Stimulated activated CD8-positive, alpha-beta memory T cell treated with anti-CD3 and anti-CD28 coated beads, Interleukin-15, amount 100 ng/mL, for 4 hours (primary cell): ENCODE measurements around the gene GRIK2.

ENCODE experiments used
- DNase-seq, 2 donors: peaks; one replicate each; pipeline ENCODE4 v3.0.0-alpha.2; 2020; ENCODE audit warnings: low read depth in 2 of 2

Gene GRIK2

DNA sequence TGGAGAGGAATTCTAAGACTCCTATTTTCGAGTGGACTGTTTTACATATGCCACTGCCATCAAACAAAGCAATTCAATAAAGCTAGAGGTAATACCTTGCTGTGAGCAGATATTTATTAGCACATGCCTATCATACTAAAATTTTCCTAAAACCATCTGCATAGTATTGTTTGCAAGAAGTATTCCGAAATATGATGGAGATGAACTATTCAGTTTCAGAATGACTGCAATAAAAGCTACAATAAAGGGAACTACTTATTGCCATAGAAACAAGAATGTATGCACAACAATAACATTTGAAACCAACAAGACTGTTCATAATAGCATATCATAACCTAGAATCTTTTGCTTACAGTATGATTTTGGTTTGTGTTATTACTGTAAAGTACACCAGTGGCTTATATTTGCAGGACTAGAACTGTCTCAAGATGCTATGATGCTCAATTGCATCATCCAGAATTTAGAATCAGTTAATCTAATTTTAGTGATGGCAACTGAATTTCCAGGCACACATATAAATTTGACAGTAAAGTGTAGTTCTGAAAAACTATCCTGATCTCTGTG lies 144.3 kb downstream of the GRIK2 start:
- no peak for DNase-seq

DNA sequence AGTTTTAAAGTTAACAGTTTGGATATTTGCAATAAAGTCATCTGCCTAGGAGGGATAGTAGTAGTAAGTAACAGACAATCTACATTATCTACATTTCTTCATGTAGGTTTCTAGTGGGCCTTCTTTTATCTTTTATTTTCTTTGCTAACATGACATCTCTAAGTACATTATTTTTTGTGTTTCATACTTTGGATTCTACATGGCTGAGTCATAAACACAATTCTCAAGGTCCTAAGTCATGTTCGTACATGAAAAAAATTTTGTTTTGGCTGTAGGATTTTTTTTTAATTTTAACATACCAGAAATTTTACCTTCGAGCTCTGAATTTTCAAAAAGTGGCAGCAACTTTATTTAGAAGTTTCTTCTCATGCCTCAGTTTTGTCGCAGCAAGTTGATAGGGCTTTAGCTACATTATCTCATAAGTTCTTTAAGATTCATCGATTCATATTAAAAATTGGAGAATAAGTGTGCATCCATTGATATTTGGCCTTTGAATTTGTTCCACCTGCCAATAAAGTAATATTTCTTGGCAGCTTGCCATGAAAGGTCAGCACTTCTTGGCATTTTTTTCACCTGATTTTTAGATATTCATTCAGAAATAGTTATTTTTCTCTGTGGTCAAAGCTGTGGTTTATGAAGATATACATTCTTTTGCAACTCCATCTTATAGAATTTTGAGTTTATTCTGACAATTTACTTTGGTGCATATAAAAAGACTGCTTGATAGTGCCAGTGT lies 146.2 kb downstream of the GRIK2 start:
- no peak for DNase-seq

DNA sequence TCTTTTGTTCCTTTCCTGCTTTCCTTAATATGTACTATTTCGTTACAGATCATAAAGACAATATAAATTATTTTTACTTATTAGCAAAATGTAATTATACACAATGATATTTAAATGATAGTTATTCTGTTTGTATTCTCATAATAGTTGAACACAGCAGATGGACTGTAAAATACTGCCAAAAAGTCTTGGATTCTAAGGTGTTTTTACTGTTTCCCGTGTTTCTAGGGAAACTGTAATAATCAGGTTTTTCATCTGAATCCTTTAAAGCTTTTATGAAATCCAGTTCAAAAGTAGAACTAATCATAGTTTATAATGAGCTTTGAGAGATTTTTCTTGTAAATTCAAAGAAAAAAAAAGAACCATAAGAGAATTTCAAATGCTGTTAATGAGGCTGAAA lies 148.4 kb downstream of the GRIK2 start:
- DNase-seq: no peak

DNA sequence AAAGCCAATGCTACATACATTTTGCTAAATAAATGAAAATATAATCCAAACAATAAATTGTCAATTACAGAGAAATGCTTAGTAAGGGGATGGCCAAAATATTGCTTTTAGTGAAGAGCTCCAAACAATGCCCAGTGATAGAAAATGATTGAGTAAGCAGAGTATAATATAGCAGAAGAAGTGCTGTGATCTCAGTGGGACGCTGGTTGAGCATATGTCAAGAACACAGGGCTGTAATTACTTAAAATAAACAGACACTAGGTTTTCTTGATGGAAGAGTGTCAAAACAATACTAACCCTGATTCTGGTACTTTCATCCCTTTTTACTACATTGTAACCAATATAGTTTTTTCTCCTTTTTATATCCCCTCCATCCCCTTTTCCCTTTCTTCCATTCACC lies 150.3 kb downstream of the GRIK2 start:
- no peak for DNase-seq

DNA sequence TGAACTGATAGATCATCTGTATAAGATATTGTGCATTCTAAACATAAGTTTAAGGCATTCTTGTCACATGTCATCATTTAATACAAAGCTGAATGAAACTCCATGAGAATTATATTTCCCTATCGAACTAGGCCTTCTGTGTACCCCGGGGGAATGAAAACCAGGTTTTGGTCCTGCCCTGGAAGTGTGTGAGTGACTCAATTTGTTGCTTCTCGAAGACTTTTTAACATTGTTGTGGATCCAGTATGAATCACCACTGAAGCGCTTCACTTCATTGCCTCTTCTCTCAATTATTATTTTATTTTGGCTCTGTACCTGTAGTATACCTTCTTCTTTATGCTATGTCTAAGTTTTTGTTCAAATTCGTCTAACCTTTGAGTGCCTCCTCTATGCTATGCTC lies 150.8 kb downstream of the GRIK2 start:
- no peak for DNase-seq

DNA sequence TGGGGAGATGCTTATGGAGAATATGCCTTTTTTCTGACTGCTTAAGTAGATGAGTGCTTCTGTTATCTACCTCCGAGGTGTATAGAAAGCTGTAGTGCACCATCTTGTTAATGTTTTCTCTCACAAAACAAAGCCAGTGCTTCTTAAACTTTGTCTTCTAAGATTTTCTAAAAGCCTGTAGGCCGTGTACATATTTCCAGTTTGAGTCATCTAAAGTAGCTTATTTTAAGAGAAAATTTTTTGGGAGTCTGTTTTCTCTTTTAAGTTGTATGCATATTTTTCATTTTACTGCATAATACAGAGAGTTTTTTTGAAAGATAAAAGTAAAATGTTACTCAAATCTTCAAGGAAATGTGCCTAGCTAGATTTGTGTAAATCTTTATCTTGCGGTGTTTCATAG lies 151.7 kb downstream of the GRIK2 start:
- no peak for DNase-seq

DNA sequence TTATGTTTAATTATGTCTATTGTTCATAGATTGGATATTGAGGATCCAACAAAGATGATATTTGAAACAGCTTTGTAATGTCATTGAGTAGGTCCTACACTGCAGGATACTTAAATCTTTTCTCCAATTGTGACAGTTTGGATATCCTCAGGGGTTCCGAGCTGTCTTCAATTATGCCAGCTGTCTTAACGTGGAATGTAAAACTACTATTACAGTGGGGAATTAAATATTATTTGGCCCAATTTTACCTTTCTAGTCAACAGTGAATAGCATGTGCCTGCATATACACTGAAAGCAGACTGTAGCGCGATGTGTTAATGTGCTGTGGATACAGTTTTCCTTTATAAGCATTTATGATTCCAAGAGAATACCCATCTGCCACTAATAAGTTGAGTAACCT lies 156.9 kb downstream of the GRIK2 start:
- DNase-seq: no peak

DNA sequence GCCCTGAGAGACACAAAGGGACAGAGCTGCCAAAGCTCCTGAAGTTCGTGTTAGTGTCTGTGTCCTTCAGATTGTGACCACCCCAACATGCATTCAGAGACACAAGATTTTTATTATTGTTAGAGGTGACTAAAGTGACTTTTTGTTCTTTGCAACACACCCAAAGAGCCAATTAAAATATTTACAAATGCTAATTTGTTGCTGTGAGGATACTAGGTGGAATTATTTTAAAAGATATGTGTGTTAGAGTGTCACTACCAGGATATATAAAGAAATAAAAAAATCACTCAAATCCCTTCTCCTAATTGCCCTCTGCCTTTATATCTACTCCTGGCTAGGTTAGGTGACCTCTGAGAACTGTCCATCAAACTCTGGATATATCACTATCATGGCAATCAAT lies 160.7 kb downstream of the GRIK2 start:
- DNase-seq: no peak

DNA sequence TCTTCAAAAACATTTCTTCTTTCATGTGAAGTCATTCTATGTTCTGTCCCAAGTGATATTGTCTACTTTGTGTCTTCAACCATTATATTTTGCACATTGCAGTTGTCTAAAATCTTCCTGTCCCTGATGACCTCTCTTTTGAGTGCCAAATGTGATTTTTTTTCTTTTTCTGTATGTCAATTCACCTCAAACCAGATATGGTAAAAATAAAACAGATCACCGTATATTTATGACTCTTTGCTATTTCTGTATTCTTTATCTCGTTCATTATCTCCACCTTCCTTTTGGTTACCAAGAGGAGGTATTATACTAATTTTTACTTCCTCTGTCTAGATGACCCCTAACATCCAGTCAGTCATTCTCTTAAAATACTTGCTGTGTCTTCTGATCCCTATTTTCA lies 165.2 kb downstream of the GRIK2 start:
- no peak for DNase-seq

DNA sequence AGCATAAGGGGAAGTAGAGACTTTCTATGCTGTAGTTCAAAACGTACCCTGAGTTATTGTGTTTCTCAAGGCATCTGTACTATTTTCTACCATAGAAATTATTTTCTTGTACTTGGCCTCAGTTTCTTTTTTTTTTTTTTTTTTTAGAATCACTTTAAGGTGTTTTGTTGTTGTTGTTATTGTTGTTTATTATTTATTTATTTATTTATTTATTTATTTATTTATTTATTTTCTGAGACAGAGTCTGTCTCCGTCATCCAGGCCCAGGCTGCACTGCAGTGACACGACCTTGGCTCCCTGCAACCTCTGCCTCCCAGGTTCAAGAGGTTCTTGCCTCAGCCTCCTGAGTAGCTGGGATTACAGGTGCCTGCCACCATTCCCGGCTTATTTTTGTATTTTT lies 179.1 kb downstream of the GRIK2 start:
- no peak for DNase-seq

DNA sequence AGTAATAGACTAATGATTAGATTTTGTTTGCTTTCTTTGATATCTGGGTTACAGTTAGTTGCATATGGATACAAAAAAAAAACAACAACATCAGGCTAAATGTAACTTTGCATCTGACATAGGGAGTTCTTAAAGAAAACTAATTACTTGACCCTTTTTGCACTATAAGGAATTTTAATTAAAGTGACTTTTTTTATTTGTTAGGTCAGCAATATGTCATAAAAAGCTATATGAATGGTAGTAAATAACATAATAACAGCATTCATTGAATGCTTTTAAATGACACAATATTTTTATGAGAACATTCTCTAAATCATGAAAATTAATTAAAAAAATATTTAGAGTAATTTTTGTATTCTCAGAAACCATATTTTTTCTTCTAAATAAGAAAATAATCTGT lies 183.6 kb downstream of the GRIK2 start:
- no peak for DNase-seq

DNA sequence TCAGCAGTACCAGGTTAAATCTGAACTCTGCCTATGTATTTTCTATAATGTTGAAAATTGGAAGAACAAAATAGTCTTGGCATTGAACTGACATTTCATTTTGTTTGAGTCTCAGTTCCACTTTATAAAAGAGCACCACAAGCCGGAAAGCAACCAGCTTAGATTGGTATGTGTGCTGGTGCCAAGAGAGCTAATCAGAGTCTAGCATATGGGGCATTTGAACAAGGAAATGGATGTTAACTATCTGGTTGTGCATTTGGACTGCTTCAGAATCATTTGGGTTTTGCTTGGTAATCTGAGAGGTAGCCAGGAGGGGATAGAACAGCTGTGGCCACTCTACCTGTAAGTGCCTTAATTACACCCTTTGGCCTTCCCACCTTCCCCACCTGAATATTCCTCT lies 184.8 kb downstream of the GRIK2 start:
- no peak for DNase-seq

DNA sequence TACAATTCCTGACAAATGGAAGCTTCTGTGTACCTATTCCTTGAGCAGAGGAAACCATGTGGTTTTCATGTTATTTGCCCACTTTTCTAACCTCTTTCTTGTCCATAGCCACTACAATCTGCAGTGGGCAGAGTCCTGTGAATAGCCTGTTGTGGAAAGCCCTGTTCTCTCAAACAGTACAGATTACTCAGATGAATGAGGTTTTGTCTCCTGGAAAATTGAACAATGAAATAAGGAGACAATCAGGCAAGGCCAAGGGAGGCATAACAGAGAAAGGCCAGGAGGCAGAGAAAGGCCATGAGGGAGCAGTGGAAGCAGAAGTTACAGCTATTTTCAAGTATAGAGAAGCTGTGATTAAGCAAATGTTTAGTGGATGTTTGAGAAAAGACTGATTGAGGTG lies 189.3 kb downstream of the GRIK2 start:
- no peak for DNase-seq

DNA sequence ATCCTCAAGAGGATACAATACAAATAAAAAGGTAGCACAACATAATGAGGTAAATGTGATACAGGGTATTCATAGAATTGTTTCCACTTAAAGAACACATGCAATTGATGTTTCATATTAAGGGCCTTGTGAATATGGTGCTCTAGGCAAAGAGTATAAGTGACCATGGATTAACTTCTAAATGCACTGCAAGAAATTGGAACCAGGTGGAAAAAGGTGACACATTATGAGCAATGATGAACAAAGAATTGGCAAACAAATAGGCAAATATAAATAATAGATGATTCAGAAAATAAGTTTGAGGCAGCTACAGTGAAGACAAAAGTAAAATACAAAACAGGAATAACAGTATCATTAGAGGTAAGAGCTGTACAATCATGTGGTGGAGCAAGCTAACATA lies 192.0 kb downstream of the GRIK2 start:
- no peak for DNase-seq

DNA sequence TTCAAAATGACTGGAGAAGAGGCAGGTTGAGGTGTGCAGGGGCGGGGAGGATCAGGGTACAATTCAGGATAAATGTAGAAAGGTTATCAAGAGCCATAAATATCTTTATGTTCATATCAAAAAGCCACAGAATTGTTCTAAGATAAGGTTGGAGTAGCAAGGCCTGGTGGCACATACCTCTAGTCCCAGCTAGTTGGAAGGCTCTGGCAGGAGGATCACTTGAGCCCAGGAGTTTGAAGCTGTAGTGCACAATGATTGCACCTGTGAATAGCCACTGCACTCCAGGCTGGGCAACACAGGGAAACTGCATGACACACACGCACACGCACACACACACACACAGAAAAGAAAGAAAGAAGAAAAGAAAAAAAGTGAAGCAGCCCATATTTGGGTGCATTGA lies 194.8 kb downstream of the GRIK2 start:
- DNase-seq: no peak

DNA sequence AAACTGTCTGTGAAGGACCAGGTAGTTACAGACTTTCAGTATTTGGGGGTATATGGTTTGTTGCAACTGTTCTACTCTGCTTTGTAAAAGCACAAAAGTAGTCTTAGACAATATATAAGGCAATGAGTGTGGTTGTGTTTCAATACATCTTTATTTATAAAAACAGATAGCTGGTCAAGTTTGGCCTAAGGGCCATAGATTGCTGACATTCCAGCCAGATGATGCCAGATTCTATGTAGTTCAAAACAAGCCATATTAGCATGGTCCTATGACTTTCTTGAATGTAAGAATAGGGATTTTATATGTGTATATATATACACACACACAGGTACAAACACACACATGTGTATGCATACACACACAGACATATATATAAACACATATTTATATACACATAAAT lies 201.8 kb downstream of the GRIK2 start:
- DNase-seq: no peak

DNA sequence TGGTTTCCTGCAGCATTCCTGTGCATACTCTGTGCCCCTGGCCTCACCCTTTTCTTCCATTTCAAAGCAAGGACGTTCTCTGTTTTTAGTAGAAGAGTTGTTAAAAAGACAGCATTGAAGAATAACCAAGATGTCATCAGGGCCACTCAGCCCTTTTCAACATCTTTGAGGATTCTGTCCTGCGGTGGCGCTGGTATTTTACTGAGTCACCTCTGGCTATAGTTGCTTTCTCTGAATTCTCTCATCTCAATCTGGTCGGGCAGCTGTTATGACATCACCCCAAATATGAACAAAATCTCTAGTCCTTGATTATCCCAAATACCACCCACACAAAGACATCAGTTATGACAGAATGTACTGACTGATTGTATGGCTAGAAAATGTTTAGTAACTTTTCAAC lies 204.2 kb downstream of the GRIK2 start:
- no peak for DNase-seq

DNA sequence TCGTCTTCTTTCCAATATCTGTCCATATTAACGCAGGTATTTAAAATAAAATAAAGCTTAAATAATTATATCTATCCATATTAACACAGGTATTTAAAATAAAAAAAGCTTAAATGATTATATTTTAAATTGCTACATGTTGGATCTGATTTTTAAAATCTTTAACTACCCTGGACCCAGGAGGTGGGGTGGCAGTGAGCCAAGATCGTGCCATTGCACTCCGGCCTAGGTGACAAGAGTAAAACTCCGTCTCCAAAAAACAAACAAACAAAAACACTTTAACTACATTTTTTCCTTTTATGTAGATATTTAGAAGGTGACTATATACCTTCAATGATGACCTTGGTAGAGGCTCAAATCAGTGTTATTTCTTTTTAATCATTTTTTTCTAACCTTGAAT lies 211.9 kb downstream of the GRIK2 start:
- DNase-seq: no peak

DNA sequence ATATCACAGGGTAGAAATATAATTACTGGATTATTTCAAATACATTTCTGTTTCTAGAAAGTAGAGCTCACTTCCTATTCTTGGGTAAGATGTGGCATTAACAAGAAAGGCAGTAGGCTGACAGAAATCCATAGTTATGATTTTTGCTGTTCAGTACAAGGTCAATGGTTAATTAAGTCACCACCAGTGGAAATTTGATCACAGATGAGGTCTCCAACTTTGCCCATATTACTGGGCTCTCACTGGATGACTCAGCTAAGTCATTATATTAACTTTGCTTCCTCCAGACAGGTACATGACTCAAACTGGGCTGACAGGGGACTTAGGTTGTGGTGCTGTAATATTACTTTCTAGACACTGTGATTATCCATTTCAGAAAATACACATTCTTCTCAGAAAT lies 212.4 kb downstream of the GRIK2 start:
- no peak for DNase-seq

DNA sequence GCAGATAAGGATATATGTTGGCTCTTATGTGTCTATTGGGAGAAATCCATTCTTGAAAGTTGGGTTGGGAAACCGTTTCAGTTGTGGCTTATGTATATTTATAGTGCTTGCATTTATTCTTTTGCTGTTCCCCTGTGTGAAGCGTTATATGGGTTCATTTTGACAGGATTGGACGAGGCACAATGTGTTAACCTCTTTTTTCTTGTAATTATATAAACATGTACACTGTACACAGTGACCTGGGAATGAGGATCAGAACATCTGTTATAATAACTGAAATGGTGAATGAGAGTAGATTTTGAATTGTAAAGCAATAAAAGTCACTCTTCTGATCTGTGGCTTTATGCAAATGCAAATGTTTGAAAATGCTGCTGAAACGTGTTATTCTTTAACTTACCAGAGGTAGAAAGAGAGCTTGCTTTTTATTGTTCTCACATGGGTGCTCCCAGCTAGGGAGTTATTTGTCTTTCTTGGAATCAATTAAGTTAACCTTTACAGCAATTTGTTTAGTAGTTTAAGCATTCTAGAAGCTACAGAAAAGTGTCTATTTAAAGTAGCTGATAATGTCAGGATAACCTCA lies 213.7 kb downstream of the GRIK2 start:
- no peak for DNase-seq

DNA sequence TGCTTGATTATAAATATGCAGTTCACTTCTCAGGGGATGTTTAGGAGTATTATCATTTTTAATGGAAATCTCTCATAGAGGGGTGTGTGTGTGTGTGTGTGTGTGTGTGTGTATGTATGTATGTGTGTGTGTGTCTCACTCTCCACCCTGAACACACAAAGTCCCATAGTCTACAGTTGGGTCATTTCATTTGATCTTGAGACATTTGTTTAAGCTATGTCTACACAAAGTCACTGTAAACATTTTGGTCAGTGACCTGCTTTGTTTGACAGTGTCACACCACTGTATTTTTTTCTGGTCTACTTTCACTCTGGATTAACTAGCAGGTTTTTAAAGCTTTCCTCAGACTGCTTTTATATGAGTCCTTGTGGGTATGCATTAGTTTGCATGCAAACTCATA lies 215.2 kb downstream of the GRIK2 start:
- no peak for DNase-seq

DNA sequence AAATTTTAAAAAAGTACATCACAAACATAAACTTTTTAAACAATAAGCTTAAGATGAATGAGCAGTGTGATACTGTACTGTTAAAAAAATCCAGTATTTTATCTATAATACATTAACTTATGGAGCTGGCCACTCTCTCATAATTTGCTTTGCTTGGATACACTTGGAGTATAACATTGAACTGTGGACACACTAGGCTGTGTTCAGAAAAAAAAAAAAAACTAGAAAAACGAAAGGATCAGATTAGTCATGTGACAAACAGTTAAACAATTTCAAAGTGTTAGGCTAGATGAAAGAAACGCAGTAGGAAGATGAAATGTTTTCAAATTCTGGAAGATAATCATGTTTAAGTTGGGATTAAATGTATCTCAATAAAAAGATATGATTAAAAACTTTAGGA lies 220.0 kb downstream of the GRIK2 start:
- no peak for DNase-seq

DNA sequence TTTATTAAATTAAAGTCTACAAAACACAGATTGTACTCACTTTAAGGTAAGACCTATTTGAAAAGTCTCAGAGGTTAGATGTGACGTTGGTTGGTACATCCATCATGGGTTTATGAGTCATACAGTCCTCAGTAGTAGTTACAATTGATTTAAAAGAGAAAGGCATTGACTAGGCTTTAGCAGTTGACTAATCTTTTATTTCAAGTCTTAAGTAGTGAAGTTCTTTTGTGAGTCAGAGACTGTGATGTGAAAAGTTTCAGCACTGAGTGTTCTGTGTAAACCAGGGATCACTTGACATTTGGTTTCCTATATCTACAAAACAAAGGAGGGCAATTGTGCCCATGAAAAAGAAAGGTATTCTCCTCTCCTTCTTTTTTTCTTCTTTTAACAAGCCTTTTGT lies 221.3 kb downstream of the GRIK2 start:
- DNase-seq: no peak

DNA sequence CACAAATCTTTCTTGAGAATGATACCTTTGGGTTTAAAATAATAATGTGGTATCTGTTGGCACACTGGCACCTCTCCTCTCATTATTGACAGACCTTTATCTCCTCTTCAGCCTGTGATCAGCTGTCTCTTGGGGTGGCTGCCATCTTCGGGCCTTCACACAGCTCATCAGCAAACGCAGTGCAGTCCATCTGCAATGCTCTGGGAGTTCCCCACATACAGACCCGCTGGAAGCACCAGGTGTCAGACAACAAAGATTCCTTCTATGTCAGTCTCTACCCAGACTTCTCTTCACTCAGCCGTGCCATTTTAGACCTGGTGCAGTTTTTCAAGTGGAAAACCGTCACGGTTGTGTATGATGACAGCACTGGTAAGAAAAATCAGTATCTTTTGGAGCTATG lies 232.8 kb downstream of the GRIK2 start:
- no peak for DNase-seq
